ENCODE results near the gene CLEC4M.

CLEC4M gene

DNA sequence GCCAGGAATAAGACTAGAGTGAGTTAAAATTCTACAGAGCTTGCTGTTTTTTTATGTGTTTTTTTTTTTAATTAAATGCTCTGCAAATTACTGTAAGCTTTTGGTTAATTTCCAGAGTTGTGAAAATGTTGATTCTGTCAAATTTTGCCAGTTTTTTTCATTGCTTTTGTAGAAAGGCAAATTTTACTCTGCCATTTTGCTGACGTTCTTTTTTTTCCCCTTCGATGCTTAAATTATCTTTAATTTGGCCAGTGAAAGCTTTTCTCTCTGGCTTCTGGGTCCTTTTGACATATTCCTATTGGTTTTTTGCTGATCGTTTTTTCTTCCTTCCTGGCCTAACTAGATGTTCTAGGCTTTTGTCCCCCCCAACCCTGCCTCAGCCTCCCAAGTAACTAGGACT, 43.2 kb downstream of the CLEC4M start:
- in situ Hi-C loops (cut with MboI; ENCODE audit: low sequenced_read_pairs), result loop anchor here (25.0 kb wide), 1 partner anchor 444 kb away; no protein-coding TSS in a partner anchor

DNA sequence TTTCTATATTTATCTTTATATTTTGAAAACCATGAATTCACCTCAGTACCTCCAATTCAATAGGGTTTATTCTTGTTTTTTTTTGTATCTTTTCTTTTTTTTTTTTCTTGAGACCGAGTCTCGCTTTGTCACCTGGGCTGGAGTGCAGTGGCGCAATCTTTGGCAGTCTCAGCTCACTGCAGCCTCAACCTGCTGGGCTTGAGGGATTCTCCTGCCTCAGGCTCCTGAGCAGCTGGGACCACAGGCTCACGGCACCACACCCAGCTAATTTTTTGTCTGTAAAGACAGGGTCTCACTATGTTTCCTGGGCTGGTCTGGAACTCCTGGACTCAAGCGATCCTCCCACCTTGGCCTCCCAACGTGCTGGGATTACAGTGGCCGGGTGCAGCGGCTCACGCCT, 43.8 kb downstream of the CLEC4M start:
- in situ Hi-C loops (cut with MboI; ENCODE audit: low sequenced_read_pairs), result loop anchor here (25.0 kb wide), 1 partner anchor 445 kb away; no protein-coding TSS in a partner anchor

DNA sequence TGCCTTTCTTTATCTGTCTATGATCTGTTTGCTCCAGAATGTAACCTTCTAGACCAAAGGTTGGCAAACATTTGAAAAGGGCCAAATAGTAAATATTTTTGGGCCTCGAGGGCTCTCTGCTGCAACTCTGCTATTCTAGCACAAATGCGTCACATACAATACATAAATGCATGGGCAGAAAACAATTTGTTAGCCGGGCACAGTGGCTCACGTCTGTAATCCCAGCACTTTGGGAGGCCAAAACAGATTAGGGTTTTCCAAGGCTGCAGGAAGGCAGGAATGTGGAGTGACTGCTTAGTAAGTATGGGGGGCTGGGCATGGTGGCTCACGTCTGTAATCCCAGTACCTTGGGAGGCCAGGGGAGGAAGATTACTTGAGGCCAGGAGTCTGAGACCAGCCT, 45.1 kb downstream of the CLEC4M start:
- in situ Hi-C loops (cut with MboI; ENCODE audit: low sequenced_read_pairs), result loop anchor here (25.0 kb wide), 1 partner anchor 446 kb away; no protein-coding TSS in a partner anchor

DNA sequence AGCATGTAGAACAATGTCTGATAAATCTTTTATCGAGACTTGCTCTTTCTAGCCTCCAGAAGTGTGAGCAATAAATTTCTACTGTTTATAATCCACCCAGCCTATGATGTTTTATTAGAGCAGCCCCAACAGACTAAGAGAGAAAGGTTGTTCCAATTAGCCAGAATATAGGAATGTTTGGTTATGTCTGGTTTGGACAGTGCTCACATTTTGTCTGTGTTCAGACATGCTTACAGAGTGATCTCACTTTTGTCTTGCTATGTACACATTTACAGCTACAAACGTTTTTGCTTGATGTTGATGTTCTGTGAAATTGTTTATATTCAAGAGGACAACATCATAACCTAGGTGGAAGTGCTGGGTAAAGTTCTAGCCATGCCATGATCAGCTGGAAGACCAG, 48.9 kb downstream of the CLEC4M start:
- in situ Hi-C loops (cut with MboI; ENCODE audit: low sequenced_read_pairs), result loop anchor here (25.0 kb wide), 1 partner anchor 450 kb away; no protein-coding TSS in a partner anchor

DNA sequence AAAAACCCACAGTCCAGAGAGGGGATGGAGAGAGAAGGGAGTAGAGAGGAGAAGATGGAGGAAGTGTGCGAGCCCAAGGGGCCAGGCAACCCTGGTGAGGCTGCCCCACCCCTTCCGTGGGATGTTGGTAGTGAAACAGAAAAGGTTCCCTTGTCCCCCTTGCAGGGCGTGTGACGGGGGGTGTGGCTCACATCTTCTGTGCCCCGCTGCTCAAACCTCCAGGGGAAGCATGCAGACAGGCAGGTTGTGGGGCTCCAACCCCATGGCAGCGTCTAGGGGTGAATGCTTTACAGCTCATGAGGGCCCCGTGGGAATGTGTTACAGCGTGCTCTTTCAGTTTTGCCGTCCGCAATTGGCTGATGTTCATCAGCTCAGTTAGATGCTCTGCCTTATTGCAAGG, 52.3 kb downstream of the CLEC4M start:
- in situ Hi-C loops (cut with MboI; ENCODE audit: low sequenced_read_pairs), result loop anchor here (25.0 kb wide), 1 partner anchor 453 kb away; no protein-coding TSS in a partner anchor

DNA sequence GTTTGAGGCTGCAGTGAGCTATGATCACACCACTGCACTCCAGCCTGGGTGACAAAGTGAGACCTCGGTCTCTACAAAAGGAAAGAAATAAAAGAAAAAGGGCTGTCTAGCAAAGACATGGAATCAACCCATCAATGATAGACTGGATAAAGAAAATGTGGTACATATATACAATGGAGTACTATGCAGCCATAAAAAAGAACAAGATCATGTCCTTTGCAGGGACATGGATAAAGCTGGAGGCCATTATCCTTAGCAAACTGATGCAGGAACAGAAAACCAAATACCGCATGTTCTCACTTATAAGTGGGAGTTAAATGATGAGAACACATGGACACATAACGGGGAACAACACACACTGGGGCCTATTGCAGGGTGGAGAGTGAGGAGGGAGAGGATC, 53.0 kb downstream of the CLEC4M start:
- in situ Hi-C loops (cut with MboI; ENCODE audit: low sequenced_read_pairs), result loop anchor here (25.0 kb wide), 1 partner anchor 454 kb away; no protein-coding TSS in a partner anchor

DNA sequence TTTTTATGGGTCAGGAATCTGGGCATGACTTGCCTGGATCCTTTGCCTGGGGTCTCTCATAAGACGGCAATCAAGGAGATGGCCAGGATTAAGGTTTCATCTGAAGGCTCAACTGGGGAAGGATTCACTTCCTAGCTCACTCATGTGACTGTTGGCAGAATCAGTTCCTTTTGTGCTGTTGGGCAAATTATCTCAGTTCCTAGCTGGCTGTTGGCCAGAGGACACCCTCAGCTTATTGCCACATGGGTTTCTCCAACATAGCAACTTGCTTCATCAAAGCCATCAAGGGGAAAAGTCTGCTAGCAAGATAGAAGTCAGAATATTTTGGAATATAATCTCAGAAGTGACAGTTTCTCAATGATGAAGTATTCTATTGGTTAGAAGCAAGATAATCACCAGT, 54.8 kb downstream of the CLEC4M start:
- in situ Hi-C loops (cut with MboI; ENCODE audit: low sequenced_read_pairs), result loop anchor here (25.0 kb wide), 1 partner anchor 456 kb away; no protein-coding TSS in a partner anchor

DNA sequence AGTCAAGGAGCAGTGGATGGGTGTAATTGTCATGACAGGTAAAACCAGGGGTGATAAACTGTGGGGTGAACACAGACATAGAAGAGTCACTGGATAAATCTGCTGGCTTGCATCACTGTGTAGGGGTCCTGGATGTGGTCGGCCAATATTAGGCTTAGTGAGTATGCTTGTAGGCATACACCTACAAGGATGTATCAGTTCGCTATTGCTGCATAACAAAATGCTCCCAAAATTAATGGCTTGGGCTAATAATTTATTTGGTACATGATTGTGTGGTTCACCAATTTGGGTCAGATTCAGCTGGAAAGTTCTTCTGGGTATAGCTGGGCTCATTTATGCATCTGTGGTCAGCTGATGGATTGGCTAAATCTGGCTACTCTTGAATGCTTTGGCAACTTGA, 55.8 kb downstream of the CLEC4M start:
- in situ Hi-C loops (cut with MboI; ENCODE audit: low sequenced_read_pairs), result loop anchor here (25.0 kb wide), 1 partner anchor 457 kb away; no protein-coding TSS in a partner anchor

All from HL-60/S4 treated with phorbol 12-myristate 13-acetate at 8.2 ng/mL for 4 days and 3 days (cell line).